GM15510 (cell line): ENCODE results near the gene ZNF674.

Experiments
- POLR2A ChIP-seq: IDR thresholded peaks from 3 replicates; pipeline ENCODE4 v1.6.1; 2011; ENCODE audit warnings: borderline replicate concordance; ENCODE audit not compliant: insufficient read length; ENCODE audit errors: extremely low read depth

The ZNF674 gene

GRCh38 chrX:46543441-46543840 lies 1.8 kb downstream of the ZNF674 start:
- no peak for TF ChIP-seq POLR2A

GRCh38 chrX:46531442-46531841 lies 13.8 kb downstream of the ZNF674 start:
- no peak for TF ChIP-seq POLR2A

DNA sequence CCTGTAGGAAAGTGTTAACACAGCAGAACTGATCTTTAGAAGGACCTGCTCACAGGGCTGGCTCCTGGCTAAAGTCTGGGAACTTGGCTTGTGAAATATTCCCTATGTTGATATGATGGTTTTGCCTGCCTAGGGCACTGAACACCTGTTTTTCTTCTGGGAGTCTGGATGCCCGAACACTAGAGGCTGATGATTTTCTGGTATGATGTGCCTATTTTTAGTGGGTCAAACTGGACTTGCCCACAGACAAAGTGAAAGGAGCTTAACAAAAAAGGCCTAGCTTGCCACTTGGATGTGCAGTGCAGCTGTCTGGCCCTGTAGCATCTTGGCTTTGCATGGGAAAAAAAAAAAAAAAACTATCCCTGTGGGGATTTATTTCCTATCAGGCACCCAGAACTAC lies 39.1 kb downstream of the ZNF674 start:
- no peak for TF ChIP-seq POLR2A

DNA sequence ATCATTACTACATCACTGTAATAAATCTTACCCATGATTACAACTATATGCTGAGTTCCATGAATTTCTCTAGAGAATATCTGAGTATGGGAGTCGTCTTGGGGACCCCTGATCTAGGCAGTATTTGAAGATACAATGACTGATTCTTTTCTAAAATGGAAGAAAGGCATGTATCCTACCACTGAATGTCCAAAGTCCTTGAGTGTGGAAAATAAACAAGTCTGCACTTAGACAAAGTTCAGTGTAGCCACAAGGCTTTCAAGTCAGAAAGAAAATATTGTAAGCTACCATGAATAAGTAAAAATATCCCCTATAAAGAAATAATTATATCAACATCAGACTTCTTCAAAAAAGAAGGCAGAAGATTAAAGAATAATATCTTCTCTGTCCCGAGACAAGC lies 42.4 kb downstream of the ZNF674 start:
- TF ChIP-seq POLR2A: no peak

- no peak for TF ChIP-seq POLR2A
Measured at GRCh38 chrX:46500054-46500453, 45.2 kb downstream of the ZNF674 start.

- no peak for TF ChIP-seq POLR2A
Measured at GRCh38 chrX:46488712-46489111, 56.5 kb downstream of the ZNF674 start.

GRCh38 chrX:46485897-46486296 lies 59.3 kb downstream of the ZNF674 start:
- TF ChIP-seq POLR2A: no peak

DNA sequence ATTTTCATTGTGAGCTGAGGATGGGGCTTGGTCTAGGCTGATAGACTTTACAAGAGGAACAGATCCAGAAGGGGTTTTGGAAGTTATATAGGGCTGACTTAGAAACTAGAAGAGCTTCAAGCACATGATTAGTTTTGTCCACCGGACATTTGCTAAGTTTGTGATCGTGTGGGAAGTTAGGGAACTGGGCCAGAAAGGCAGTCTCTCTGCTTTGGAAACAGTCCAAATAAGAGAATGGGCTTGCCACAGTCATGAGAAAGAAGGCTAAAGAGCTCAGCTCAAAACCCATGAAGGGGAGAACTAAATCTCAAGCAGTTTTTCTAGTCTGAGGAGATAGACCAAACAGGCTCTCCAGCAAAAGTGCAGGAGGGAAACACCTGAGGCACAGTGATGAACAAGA lies 67.8 kb downstream of the ZNF674 start:
- no peak for TF ChIP-seq POLR2A

GRCh38 chrX:46465203-46465602 lies 80.0 kb downstream of the ZNF674 start:
- TF ChIP-seq POLR2A: no peak

DNA sequence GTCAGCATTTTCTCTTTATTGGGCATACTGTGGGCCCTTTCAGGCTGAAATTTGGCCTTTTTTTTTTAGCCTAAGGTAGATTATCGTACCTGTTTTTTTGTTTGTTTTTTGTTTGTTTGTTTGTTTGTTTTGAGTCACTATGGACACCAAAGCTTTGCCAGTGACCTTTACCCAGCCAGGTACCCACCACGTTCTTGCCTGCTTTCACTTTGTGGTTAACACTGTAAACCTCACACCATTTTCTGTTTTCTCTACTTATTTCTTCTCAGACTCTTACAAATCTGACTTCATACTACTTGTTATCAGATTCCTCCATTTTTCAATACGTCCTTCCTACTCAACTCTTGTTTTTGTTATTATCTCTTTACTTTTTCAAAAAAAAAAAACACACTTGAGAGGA lies 81.5 kb downstream of the ZNF674 start:
- no peak for TF ChIP-seq POLR2A

- TF ChIP-seq POLR2A: no peak
Measured at GRCh38 chrX:46461660-46462191, 83.5 kb downstream of the ZNF674 start.

DNA sequence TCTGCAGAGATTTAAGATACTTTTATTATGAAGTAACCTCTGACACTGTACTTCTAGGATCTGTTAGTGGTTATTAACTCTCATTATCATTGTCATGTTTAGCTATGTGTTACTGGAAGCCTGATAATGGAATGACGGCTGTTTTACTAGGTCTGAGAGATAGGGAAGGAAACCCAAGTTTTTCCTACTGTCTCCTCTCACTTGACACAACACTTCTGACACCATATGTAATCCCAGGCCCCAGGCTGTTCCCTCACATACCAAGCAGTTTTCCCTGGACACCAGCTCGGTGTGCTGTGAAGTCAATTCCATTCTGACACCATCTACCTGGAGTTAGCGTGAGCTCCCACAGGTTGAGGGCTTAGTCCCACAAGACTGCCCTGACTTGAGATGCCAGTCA lies 85.6 kb downstream of the ZNF674 start:
- TF ChIP-seq POLR2A: no peak

DNA sequence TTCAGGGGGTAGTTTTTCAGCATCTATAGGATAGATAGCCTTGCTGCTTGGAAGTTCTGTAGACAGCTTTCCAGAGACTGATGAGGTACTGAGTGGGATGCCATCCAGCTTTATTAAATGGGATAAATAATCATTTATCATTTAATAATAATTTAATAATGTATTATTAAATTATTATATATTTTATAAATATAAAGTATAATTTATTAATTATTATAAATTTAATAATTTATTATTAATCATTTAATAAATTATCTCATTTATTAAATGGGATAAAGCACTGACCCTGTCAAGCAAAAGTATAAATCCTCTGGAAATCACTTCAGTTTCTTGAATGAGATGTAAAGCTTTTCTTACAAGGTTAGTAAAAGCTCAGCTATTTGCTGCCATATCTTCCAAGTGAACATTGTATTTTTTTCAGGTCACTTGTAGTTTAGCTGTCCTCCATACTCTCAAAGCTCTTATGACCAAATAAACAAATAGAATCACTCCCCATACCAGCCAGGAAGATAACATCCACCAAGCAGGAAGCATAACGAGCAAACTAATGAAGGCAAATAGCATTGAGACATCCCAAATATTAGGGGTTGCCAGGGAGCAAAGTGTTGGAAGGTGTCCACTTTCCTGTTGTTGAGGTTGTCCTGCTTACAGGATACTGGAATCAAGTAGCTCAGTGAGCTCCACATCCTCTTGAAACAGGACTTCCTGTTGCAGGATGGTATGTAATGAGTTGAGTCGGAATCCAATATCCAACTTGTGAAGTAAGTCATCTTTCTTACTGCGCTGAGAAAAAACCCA lies 88.9 kb downstream of the ZNF674 start:
- no peak for TF ChIP-seq POLR2A
